Fibroblast of the aortic adventitia (primary cell): ENCODE results near the gene LRIG1. TPM values are rescaled to one million over a fixed set of nuclear protein-coding genes. Genes with fewer than 3 reads are reported as not detected.

Experiments
- DNase-seq: peaks from one replicate; pipeline ENCODE4 v3.0.0-alpha.2; 2010; ENCODE audit warnings: low read depth
- H3K4me3 ChIP-seq: 2 replicates; pipeline ENCODE4 v1.5.1; 2011; ENCODE audit warnings: low read depth, mild to moderate bottlenecking, control low read depth, low read length, moderate library complexity
- total RNA-seq: library from RNA; depleted of rRNA; stranded (reverse); fragments of >200 nt; gene quantifications from 2 replicates; pipeline ENCODE4 v1.2.3, GENCODE V29; 2012; ENCODE audit warnings: low replicate concordance
- TF ChIP-seq, protein P1 (sequence below): IDR thresholded peaks from 2 replicates; pipeline ENCODE4 v1.5.1; 2011; ENCODE audit warnings: mild to moderate bottlenecking, low read length, control low read depth, inconsistent platforms; ENCODE audit not compliant: insufficient read depth

The LRIG1 gene
- total RNA-seq, 1 donor, result 26.4 TPM

DNA sequence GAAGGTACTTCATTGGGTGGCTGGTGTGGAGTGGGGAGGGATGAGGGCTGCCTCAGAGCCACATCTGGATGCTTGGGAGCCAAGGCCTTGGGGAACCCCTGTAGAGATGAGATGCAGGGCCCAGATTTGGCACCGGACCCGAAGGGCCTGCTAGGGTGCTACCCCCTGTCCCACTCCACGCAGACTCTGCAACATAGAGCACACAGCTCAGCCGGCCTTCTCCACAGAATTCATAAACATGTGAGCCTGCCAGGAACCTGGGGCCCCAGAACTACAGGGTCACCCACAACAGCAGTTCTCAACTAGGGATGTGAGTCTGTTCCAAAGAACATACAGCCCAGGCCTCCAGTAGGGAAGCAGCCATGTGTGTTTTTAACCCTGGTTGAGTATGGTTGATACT, 62.8 kb downstream of the LRIG1 start:
- DNase-seq, result no peak
- H3K4me3 ChIP-seq, result no peak overlapping the region
- TF ChIP-seq, protein P1, sequence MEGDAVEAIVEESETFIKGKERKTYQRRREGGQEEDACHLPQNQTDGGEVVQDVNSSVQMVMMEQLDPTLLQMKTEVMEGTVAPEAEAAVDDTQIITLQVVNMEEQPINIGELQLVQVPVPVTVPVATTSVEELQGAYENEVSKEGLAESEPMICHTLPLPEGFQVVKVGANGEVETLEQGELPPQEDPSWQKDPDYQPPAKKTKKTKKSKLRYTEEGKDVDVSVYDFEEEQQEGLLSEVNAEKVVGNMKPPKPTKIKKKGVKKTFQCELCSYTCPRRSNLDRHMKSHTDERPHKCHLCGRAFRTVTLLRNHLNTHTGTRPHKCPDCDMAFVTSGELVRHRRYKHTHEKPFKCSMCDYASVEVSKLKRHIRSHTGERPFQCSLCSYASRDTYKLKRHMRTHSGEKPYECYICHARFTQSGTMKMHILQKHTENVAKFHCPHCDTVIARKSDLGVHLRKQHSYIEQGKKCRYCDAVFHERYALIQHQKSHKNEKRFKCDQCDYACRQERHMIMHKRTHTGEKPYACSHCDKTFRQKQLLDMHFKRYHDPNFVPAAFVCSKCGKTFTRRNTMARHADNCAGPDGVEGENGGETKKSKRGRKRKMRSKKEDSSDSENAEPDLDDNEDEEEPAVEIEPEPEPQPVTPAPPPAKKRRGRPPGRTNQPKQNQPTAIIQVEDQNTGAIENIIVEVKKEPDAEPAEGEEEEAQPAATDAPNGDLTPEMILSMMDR, result no peak

- DNase-seq, result no peak
- TF ChIP-seq, protein P1, result no peak
- H3K4me3 ChIP-seq, result no peak overlapping the region
Measured at GRCh38 chr3:66437341-66437929, 63.4 kb downstream of the LRIG1 start.

DNA sequence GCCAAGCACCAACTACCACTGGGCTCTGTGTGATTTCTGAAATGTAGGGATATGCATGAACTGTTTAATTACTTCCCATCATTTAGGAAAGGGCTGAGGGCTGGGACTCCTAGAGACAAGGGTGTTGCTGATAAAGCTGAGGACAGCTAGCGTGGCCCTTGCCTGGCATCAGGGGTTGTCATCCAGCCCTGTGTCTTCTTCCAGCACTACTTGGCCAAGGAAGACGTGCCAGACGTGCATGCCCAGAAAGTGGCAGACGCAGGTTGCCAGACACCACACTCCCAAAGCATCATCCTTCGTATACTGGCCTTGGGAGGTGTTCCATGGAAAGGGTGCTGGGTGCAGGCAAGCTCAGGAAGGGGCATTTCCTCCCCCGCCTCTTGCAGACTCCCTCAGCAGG, 64.8 kb downstream of the LRIG1 start:
- TF ChIP-seq, protein P1, result no peak
- H3K4me3 ChIP-seq, result no peak overlapping the region
- DNase-seq, result no peak

DNA sequence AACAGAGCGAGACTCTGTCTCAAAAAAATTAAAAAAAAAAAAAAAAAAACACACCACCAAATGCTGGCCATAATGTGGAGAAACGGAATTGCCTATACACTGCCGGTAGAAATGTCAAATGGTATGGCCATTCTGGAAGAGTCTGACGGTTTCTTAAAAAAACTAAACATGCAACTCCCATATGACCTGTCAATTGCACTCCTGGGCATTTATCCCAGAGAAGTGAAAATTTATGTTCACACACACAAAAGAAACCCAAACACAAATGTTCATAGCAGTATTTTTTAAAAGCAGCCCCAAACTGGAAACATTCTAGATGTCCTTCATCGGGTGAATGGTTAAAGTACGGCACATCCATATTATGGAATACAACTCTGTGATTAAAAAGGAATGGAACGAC, 66.1 kb downstream of the LRIG1 start:
- TF ChIP-seq, protein P1, result no peak
- no peak for DNase-seq
- no peak overlapping the region for H3K4me3 ChIP-seq

GRCh38 chr3:66433522-66433782, 67.4 kb downstream of the LRIG1 start:
- no peak for DNase-seq
- TF ChIP-seq, protein P1, result no peak
- no peak overlapping the region for H3K4me3 ChIP-seq

DNA sequence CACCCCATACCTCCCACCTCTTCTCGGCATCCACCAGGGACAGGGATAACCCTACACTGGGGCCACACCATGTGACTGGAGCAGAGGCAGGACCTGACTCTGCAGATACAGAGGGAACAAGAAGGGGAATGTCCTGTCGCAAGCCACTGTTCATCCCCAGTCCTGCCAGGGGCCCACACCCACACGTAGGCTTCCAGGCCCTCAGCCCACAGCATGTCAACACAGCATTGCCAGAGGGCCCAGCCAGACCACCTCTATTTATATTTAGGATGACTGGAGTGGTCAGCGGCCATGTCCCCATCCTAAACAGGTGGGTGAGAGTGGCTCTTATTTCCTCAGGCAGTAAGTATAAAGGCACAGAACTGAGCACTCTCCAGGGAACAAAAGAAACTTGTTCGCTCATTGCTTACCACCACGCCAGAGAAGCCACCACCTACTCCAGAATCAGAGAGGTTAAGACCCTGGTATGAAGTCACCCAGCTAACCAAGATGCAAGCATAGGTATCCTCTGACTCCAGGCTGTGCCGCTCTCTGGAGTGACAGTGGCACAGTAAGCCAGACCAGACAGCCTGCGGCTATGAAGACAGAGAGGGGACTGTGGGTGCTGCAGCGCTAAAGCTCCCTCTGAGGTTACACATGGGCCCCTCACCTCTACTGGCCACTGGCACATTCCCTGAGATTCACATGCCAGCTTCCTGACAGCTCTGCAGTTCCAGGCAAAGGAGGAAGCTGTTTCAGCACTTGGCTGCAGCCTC, 67.9 kb downstream of the LRIG1 start:
- TF ChIP-seq, protein P1, result no peak
- no peak overlapping the region for H3K4me3 ChIP-seq
- DNase-seq, result no peak
